Nephron (organoid): Measurements from ENCODE around the gene ZNF726.
"Not testable (repeated sequence)": the region's sequence is repeated elsewhere in the genome, so short reads cannot be mapped to it uniquely, and the experiment has no call there.

Experiments
- H3K27ac Mint-ChIP-seq, 3 experiments: 2 replicates each; pipeline ENCODE4 v1.8.0; 2020; ENCODE audit warnings: mixed read lengths in 3 of 3, mild to moderate bottlenecking in 2 of 3, moderate library complexity in 1 of 3
- H3K27me3 Mint-ChIP-seq: 2 replicates; pipeline ENCODE4 v1.8.0; 2021; ENCODE audit warnings: low read depth, mild to moderate bottlenecking, moderate library complexity, mixed read lengths
- H3K36me3 Mint-ChIP-seq: 2 replicates; pipeline ENCODE4 v1.8.0; 2020; ENCODE audit warnings: low read depth, mixed read lengths
- H3K4me1 Mint-ChIP-seq: 2 replicates; pipeline ENCODE4 v1.8.0; 2020; ENCODE audit warnings: mixed read lengths
- H3K4me3 Mint-ChIP-seq, 3 experiments: 2 replicates each; pipeline ENCODE4 v1.8.0; 2020; ENCODE audit warnings: mild to moderate bottlenecking in 3 of 3, mixed read lengths in 3 of 3, moderate library complexity in 2 of 3
- H3K9me3 Mint-ChIP-seq: 2 replicates; pipeline ENCODE4 v1.8.0; 2020; ENCODE audit warnings: mixed read lengths
- CTCF ChIP-seq, 3 experiments: fragments of 200-600 bp; sonication (generic); IDR thresholded peaks; one replicate each; pipeline ENCODE4 v1.5.0; 2021; ENCODE audit warnings: antibody characterized with exemption in 3 of 3; ENCODE audit not compliant: unreplicated experiment in 3 of 3

ZNF726 gene

GRCh38 chr19:23914402-23915286 lies at the start of gene ZNF726:
TSS of gene ZNF726 (plus strand) at chr19:23914886. CDS start at chr19:23914995, 109 bp downstream.
- Mint-ChIP-seq H3K36me3 (peaks cover 12% of the 10 kb centered on the region), H3K4me3 (peak within 1 kb of the TSS; percentile 88), H3K27me3 (no peaks in the 10 kb centered on the region), H3K9me3 (peaks cover 23% of the 10 kb centered on the region), H3K27ac (peak within 1 kb of the TSS in 1 of 3 experiments; percentile 66), H3K4me1 (no peaks in the 10 kb centered on the region)
- no peak for TF ChIP-seq CTCF (IDR thresholded peaks at IDR 0.05; ENCODE audit: unreplicated experiment in 3 of 3)

- Mint-ChIP-seq H3K27ac (no peak overlapping the region), H3K27me3 (no peaks in the 10 kb centered on the region), H3K4me1 (no peaks in the 10 kb centered on the region), H3K36me3 (peaks cover 9% of the 10 kb centered on the region), H3K9me3 (peaks cover 36% of the 10 kb centered on the region), H3K4me3 (no peak overlapping the region)
- TF ChIP-seq CTCF (IDR thresholded peaks at IDR 0.05; ENCODE audit: unreplicated experiment in 3 of 3), result no peak
Observed at GRCh38 chr19:23867895-23868294, 46.8 kb upstream of the ZNF726 start.

GRCh38 chr19:23868630-23869029 lies 46.1 kb upstream of the ZNF726 start:
- no peak overlapping the region for H3K4me3 Mint-ChIP-seq
- H3K27me3 Mint-ChIP-seq, result no peaks in the 10 kb centered on the region
- no peaks in the 10 kb centered on the region for H3K4me1 Mint-ChIP-seq
- no peak overlapping the region for H3K27ac Mint-ChIP-seq
- H3K9me3 Mint-ChIP-seq, result peaks cover 35% of the 10 kb centered on the region
- TF ChIP-seq CTCF (IDR thresholded peaks at IDR 0.05; ENCODE audit: unreplicated experiment in 3 of 3), result no peak
- H3K36me3 Mint-ChIP-seq, result peaks cover 9% of the 10 kb centered on the region

GRCh38 chr19:23872282-23872919 lies 42.3 kb upstream of the ZNF726 start:
- H3K27ac Mint-ChIP-seq, result no peak overlapping the region
- H3K9me3 Mint-ChIP-seq, result peaks cover 31% of the 10 kb centered on the region
- H3K4me1 Mint-ChIP-seq, result no peaks in the 10 kb centered on the region
- no peak for TF ChIP-seq CTCF (IDR thresholded peaks at IDR 0.05; ENCODE audit: unreplicated experiment in 3 of 3)
- H3K4me3 Mint-ChIP-seq, result no peak overlapping the region
- H3K27me3 Mint-ChIP-seq, result peaks cover 3% of the 10 kb centered on the region
- H3K36me3 Mint-ChIP-seq, result peaks cover 9% of the 10 kb centered on the region

GRCh38 chr19:23876261-23876660 lies 38.4 kb upstream of the ZNF726 start:
- H3K36me3 Mint-ChIP-seq, result peaks cover 8% of the 10 kb centered on the region
- TF ChIP-seq CTCF (IDR thresholded peaks at IDR 0.05; ENCODE audit: unreplicated experiment in 3 of 3), result no peak
- peaks cover 6% of the 10 kb centered on the region for H3K27me3 Mint-ChIP-seq
- H3K9me3 Mint-ChIP-seq, result peaks cover 41% of the 10 kb centered on the region
- no peaks in the 10 kb centered on the region for H3K4me1 Mint-ChIP-seq
- H3K4me3 Mint-ChIP-seq, result no peak overlapping the region
- H3K27ac Mint-ChIP-seq, result no peak overlapping the region

GRCh38 chr19:23876756-23877155 lies 37.9 kb upstream of the ZNF726 start:
- H3K4me3 Mint-ChIP-seq, H3K27ac Mint-ChIP-seq, H3K4me1 Mint-ChIP-seq, H3K36me3 Mint-ChIP-seq, H3K27me3 Mint-ChIP-seq: not testable (repeated sequence)
- peaks cover 40% of the 10 kb centered on the region for H3K9me3 Mint-ChIP-seq
